OCI-LY3 (cell line): ENCODE data around the gene FUT7.
"Not testable (repeated sequence)": the region's sequence is repeated elsewhere in the genome, so short reads cannot be mapped to it uniquely, and the experiment has no call there.

Source experiments
- EZH2phosphoT487 ChIP-seq: fragments of 200-600 bp; shearing (Covaris generic); IDR thresholded peaks from 2 replicates; pipeline ENCODE4 v1.6.1; 2018; ENCODE audit warnings: antibody characterized with exemption, mixed run types, low read depth
- TF ChIP-seq, protein P1 (sequence below): fragments of 200-600, 300-600 bp; sonication (generic); IDR thresholded peaks from 2 replicates; pipeline ENCODE4 v1.5.1; 2014; ENCODE audit warnings: antibody characterized with exemption, low read length, low read depth

DNA sequence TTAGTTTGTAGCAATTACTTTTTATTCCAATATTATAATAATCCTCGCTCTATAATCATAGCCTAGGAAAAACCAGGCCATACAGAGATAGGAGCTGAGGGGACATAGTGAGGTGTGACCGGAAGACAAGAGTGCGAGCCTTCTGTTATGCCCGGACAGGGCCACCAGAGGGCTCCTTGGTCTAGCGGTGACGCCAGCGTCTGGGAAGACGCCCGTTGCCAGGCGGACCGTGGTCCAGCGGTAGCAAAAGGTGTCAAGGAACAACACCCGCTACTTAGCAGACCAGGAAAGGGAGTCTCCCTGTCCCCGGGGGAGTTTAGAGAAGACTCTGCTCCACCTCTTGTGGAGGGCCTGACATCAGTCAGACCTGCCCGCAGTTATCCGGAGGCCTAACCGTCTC lies 27.6 kb downstream of the FUT7 start:
- TF ChIP-seq, protein P1, sequence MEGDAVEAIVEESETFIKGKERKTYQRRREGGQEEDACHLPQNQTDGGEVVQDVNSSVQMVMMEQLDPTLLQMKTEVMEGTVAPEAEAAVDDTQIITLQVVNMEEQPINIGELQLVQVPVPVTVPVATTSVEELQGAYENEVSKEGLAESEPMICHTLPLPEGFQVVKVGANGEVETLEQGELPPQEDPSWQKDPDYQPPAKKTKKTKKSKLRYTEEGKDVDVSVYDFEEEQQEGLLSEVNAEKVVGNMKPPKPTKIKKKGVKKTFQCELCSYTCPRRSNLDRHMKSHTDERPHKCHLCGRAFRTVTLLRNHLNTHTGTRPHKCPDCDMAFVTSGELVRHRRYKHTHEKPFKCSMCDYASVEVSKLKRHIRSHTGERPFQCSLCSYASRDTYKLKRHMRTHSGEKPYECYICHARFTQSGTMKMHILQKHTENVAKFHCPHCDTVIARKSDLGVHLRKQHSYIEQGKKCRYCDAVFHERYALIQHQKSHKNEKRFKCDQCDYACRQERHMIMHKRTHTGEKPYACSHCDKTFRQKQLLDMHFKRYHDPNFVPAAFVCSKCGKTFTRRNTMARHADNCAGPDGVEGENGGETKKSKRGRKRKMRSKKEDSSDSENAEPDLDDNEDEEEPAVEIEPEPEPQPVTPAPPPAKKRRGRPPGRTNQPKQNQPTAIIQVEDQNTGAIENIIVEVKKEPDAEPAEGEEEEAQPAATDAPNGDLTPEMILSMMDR, result peak; percentile 19; the same call in 1 of the 2 replicates
- not testable (repeated sequence) for TF ChIP-seq EZH2phosphoT487
